Measurements from ENCODE around the gene SMIM15.

- TF ChIP-seq CTCF (IDR thresholded peaks at IDR 0.05) = no peak
- TF ChIP-seq POLR2AphosphoS5 (IDR thresholded peaks at IDR 0.05) = no peak
Measured at GRCh38 chr5:61177716-61178115, 15.4 kb upstream of the SMIM15 start.
